RWPE1 (cell line): ENCODE data around the gene HNF4A.
A peak's percentile ranks its signal among the peaks of the same experiment; 100 is the strongest.

Experiments used
- CTCF ChIA-PET: fragments of 350-600 bp; sonication (Branson Sonifier 250); formaldehyde crosslinking; extraction: SDS; loops from one replicate; lab custom pipeline; 2021; lab: Yijun Ruan, JAX
- POLR2A ChIA-PET: fragments of 400-600 bp; formaldehyde crosslinking; extraction: SDS; loops from one replicate; lab custom pipeline; 2020; ENCODE audit warnings: antibody characterized with exemption; ENCODE audit not compliant: low non-redundant PET; lab: Yijun Ruan, JAX
- DNase-seq: peaks from one replicate; pipeline ENCODE4 v3.0.0; 2012; ENCODE audit warnings: low spot score
- H3K27ac ChIP-seq: fragments of 450-650 bp; 2 replicates; pipeline ENCODE4 v1.5.1; 2017
- CTCF ChIP-seq: fragments of 450-650 bp; conservative IDR thresholded peaks from 2 replicates; pipeline ENCODE4 v1.5.1; 2017; ENCODE audit warnings: low read depth, mild to moderate bottlenecking

HNF4A gene

GRCh38 chr20:44457016-44457415 lies 101.5 kb downstream of the HNF4A start:
- no peak for TF ChIP-seq CTCF
- H3K27ac ChIP-seq, result no peak overlapping the region
- DNase-seq, result no peak
- ChIA-PET CTCF (interaction anchor here (0.6 to 1.1 kb wide), 3 partner anchors 73 to 240 kb away, joined by 3 to 7 read pairs (median 4); no protein-coding TSS in a partner anchor), POLR2A (no interaction called here)

GRCh38 chr20:44459271-44459670 lies 103.8 kb downstream of the HNF4A start:
- POLR2A ChIA-PET, result no interaction called here

GRCh38 chr20:44460795-44461141 lies 105.3 kb downstream of the HNF4A start:
- DNase-seq, result peak; percentile 83
- peak; percentile 73 for TF ChIP-seq CTCF
- ChIA-PET CTCF (interaction anchor here (0.7 to 4.4 kb wide), 8 partner anchors 15 to 244 kb away, joined by 3 to 31 read pairs (median 5); no protein-coding TSS in a partner anchor), POLR2A (no interaction called here)
- no peak overlapping the region for H3K27ac ChIP-seq

More at GRCh38 chr20:44459271-44459670, 103.8 kb downstream of the HNF4A start:
- DNase-seq, result no peak
- CTCF ChIA-PET, result interaction anchor here (0.6 to 4.4 kb wide), 5 partner anchors 9 to 150 kb away, joined by 3 to 31 read pairs (median 5); no protein-coding TSS in a partner anchor
- TF ChIP-seq CTCF, result no peak
- no peak overlapping the region for H3K27ac ChIP-seq

- CTCF ChIA-PET, result interaction anchor here (0.6 to 4.4 kb wide), 17 partner anchors 8 to 345 kb away, joined by 3 to 31 read pairs (median 4); partner anchors contain the start of gene SERINC3
- no peak for DNase-seq
- H3K27ac ChIP-seq, result no peak overlapping the region
- POLR2A ChIA-PET, result no interaction called here
- peak; percentile 27; the same call in 1 of the 2 replicates for TF ChIP-seq CTCF
Measured at GRCh38 chr20:44461142-44461802, 105.8 kb downstream of the HNF4A start.

DNA sequence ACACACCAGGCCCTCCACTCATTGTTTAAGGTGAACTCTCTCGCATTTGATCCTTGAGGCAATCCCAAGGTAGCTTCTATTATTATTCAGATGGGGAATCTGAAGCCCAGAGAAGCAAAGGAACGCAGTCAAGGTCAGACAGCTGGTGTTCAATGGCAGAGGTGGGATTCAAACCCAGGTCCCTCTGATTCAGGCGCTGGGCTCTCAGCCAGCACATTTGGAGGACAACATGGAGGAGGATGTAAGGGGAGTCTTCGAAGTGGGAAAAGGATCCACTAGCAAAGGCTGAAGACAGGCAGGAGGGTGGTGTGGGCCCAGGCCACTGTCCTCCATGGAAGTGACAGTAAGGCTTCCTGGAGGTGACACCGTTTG lies 106.3 kb downstream of the HNF4A start:
- ChIA-PET POLR2A (no interaction called here), CTCF (interaction anchor here (0.6 to 4.4 kb wide), 18 partner anchors 8 to 345 kb away, joined by 3 to 31 read pairs (median 4); partner anchors contain the start of gene SERINC3)
- no peak overlapping the region for H3K27ac ChIP-seq

GRCh38 chr20:44463466-44463865 lies 108.0 kb downstream of the HNF4A start:
- DNase-seq, result no peak
- POLR2A ChIA-PET, result no interaction called here
- TF ChIP-seq CTCF, result no peak
- no peak overlapping the region for H3K27ac ChIP-seq
- CTCF ChIA-PET, result interaction anchor here (0.7 kb wide), 1 partner anchor 74 kb away, joined by 3 read pairs; no protein-coding TSS in a partner anchor

More for the DNA sequence above, 106.3 kb downstream of the HNF4A start:
- no peak for TF ChIP-seq CTCF
- DNase-seq, result no peak
